Sigmoid colon (tissue), 7 donors: ENCODE data around the gene SIRPB2. TPM values are rescaled to one million over a fixed set of nuclear protein-coding genes. Genes with fewer than 3 reads are reported as not detected.

Experiments
- DNase-seq: peaks from one replicate; pipeline ENCODE4 v3.0.0-alpha.2; 2019
- H3K27ac ChIP-seq, 4 donors: fragments of 200-600 bp; sonication (generic); one replicate each; pipeline ENCODE4 v1.5.1; 2016 to 2019; ENCODE audit warnings: mild to moderate bottlenecking in 1 of 4
- H3K27me3 ChIP-seq, 3 donors: fragments of 200-600 bp; sonication (generic); one replicate each; pipeline ENCODE4 v1.5.1; 2019; ENCODE audit warnings: mild to moderate bottlenecking in 1 of 3
- H3K36me3 ChIP-seq, 4 donors: fragments of 200-600 bp; sonication (generic); one replicate each; pipeline ENCODE4 v1.5.1; 2016 to 2019
- H3K4me1 ChIP-seq, 4 donors: fragments of 200-600 bp; sonication (generic); one replicate each; pipeline ENCODE4 v1.5.1; 2017 to 2019
- H3K4me3 ChIP-seq, 4 donors: fragments of 200-600 bp; sonication (generic); one replicate each; pipeline ENCODE4 v1.5.1; 2017 to 2019; ENCODE audit warnings: mild to moderate bottlenecking in 2 of 4, moderate library complexity in 1 of 4
- H3K9me3 ChIP-seq, 4 donors: fragments of 200-600 bp in 3 of 4; sonication (generic) in 3 of 4; one replicate each; pipeline versions ENCODE4 v1.5.1 to v1.6.1; 2013 to 2019
- EP300 ChIP-seq, 4 donors: sonication (generic); formaldehyde crosslinking; IDR thresholded peaks; one replicate each; pipeline ENCODE4 v1.6.1; 2017; ENCODE audit warnings: antibody characterized with exemption in 4 of 4
- POLR2A ChIP-seq, 2 donors: fragments of 450-650 bp; IDR thresholded peaks; one replicate each; pipeline ENCODE4 v1.6.1; 2016; ENCODE audit warnings: antibody characterized with exemption in 2 of 2, mild to moderate bottlenecking in 2 of 2, moderate library complexity in 2 of 2
- POLR2AphosphoS5 ChIP-seq, 4 donors: sonication (generic); formaldehyde crosslinking; IDR thresholded peaks; one replicate each; pipeline ENCODE4 v1.6.1; 2017; ENCODE audit warnings: antibody characterized with exemption in 4 of 4
- WGBS, 2 donors: extraction: QIAGEN DNeasy Blood & Tissue Kit; methylation state at CpG; one replicate each; pipeline ENCODE4 v1.1.7; 2013; 5-methylcytosine and 5-hydroxymethylcytosine counted together
- intact Hi-C: fragments of 100-400 bp; cut with DNase I; formaldehyde crosslinking; loops from one replicate; pipeline ENCODE4 v1.15.1; 2023
- polyA plus RNA-seq, 3 donors: library from polyadenylated mRNA; stranded (reverse); fragments of 200-250 nt; gene quantifications; one replicate each; pipeline ENCODE4 v1.2.3, GENCODE V29; 2013
- total RNA-seq, 4 donors: library from RNA; depleted of rRNA; stranded (reverse); fragments of >200 nt; gene quantifications; one replicate each; pipeline ENCODE4 v1.1.0, GENCODE V29; 2016
- TF ChIP-seq, protein P1 (sequence below), 4 experiments: fragments of 450-650 bp in 3 of 4; fragments of 200-600 bp in 1 of 4; IDR thresholded peaks; one replicate each; pipeline ENCODE4 v1.5.1; 2016 to 2019; ENCODE audit warnings: antibody characterized with exemption in 4 of 4, mild to moderate bottlenecking in 3 of 4, moderate library complexity in 2 of 4
- donor health status: healthy with polysubstance abuse.
- donor health status: Bipolar disorder and iron deficiency.
- donor health status: healthy.

SIRPB2 gene
- total and polyA plus RNA-seq, 7 donors = 1.2 to 10.2 (median 6.6) TPM

DNA sequence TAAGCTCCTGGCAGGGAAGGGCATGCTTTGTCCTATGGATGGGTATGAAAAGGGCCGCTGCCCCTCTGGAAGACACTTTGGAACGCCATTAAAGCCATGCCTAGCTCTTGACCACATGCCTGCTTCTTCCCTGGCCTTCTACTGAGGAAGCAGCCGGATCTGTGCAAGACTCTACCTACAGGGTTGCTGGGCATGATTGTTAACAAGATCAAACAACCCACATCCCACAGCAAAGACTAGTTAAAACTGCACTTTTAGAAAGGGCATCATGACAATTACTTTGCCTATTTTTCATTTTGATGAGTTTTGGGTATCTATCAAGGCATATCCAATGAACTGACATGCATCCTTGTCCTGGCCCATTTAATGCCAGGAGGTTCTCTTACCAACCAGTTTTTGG, 50.1 kb downstream of the SIRPB2 start:
- Histone ChIP-seq H3K27me3 (no peaks in the 10 kb centered on the region), H3K9me3 (no peaks in the 10 kb centered on the region), H3K36me3 (peaks cover 27 to 65% (median 46%) of the 10 kb centered on the region in 4 donors), H3K4me1 (no peaks in the 10 kb centered on the region), H3K27ac (no peak overlapping the region), H3K4me3 (no peak overlapping the region)
- WGBS, 2 donors = 70 to 82% methylated on average over 3 of the region's 3 CpGs
- TF ChIP-seq POLR2AphosphoS5 (IDR thresholded peaks at IDR 0.05) = no peak
- TF ChIP-seq, protein P1, sequence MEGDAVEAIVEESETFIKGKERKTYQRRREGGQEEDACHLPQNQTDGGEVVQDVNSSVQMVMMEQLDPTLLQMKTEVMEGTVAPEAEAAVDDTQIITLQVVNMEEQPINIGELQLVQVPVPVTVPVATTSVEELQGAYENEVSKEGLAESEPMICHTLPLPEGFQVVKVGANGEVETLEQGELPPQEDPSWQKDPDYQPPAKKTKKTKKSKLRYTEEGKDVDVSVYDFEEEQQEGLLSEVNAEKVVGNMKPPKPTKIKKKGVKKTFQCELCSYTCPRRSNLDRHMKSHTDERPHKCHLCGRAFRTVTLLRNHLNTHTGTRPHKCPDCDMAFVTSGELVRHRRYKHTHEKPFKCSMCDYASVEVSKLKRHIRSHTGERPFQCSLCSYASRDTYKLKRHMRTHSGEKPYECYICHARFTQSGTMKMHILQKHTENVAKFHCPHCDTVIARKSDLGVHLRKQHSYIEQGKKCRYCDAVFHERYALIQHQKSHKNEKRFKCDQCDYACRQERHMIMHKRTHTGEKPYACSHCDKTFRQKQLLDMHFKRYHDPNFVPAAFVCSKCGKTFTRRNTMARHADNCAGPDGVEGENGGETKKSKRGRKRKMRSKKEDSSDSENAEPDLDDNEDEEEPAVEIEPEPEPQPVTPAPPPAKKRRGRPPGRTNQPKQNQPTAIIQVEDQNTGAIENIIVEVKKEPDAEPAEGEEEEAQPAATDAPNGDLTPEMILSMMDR (IDR thresholded peaks at IDR 0.05) = no peak
- no peak for TF ChIP-seq EP300 (IDR thresholded peaks at IDR 0.05)
- no peak for TF ChIP-seq POLR2A (IDR thresholded peaks at IDR 0.05)
- no peak for DNase-seq
- intact Hi-C loops = no loop called here

DNA sequence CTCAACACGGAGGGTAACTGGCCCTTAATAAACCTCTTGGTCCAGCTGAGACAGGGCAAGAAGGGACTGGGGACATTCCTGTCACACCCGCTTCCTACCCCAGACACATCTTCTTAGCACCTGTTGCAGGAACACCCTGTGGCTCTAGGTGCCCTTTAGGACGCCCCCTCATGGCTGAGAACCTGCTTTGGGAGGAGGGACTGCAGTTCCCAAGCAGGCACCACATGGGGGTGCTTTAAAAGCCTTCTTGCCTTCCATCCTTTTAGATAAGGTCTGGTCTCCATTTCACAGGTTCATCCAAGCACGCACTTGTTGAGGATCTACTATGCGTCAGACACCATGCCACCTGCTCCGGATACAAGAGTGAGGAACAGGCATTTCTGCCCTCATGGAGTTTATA, 51.2 kb downstream of the SIRPB2 start:
- Histone ChIP-seq H3K9me3 (no peaks in the 10 kb centered on the region), H3K27ac (no peak overlapping the region), H3K4me3 (no peak overlapping the region), H3K36me3 (peaks cover 16 to 54% (median 35%) of the 10 kb centered on the region in 4 donors), H3K27me3 (no peaks in the 10 kb centered on the region), H3K4me1 (no peaks in the 10 kb centered on the region)
- TF ChIP-seq POLR2A (IDR thresholded peaks at IDR 0.05) (no peak), POLR2AphosphoS5 (IDR thresholded peaks at IDR 0.05) (no peak), EP300 (IDR thresholded peaks at IDR 0.05) (no peak)
- TF ChIP-seq, protein P1 (IDR thresholded peaks at IDR 0.05) = no peak
- WGBS, 2 donors = 81 to 84% methylated on average over 6 of the region's 6 CpGs
- intact Hi-C loops = no loop called here
- DNase-seq = no peak

DNA sequence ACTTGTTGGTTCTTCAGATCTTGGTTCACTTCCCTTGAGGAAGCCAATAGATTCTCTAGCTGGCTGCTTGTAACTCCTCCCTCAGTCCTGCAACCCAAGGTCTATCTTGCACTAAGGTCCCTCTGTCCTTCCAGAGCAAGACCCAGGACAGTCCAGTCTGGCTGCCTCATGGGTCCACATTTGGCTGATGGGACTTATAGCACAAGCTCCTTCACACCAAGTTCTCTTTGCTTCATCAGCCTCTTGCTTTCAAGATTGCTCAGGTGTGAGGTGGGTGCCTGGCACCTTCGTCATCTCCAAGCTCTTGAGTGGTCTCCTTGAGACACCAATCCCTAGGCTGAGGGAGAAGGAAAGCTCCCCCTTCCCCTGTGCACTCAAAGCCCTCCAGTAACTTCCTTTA, 52.9 kb downstream of the SIRPB2 start:
- intact Hi-C loops = no loop called here
- DNase-seq = no peak
- Histone ChIP-seq H3K4me3 (no peak overlapping the region), H3K4me1 (no peaks in the 10 kb centered on the region), H3K27me3 (no peaks in the 10 kb centered on the region), H3K9me3 (no peaks in the 10 kb centered on the region), H3K27ac (no peak overlapping the region), H3K36me3 (peaks cover 0 to 38% (median 19%) of the 10 kb centered on the region in 4 donors)
- 55 to 56% methylated on average over 1 of the region's 1 CpG for WGBS, 2 donors
- TF ChIP-seq POLR2A (IDR thresholded peaks at IDR 0.05) (no peak), POLR2AphosphoS5 (IDR thresholded peaks at IDR 0.05) (no peak), EP300 (IDR thresholded peaks at IDR 0.05) (no peak)
- TF ChIP-seq, protein P1 (IDR thresholded peaks at IDR 0.05) = no peak

DNA sequence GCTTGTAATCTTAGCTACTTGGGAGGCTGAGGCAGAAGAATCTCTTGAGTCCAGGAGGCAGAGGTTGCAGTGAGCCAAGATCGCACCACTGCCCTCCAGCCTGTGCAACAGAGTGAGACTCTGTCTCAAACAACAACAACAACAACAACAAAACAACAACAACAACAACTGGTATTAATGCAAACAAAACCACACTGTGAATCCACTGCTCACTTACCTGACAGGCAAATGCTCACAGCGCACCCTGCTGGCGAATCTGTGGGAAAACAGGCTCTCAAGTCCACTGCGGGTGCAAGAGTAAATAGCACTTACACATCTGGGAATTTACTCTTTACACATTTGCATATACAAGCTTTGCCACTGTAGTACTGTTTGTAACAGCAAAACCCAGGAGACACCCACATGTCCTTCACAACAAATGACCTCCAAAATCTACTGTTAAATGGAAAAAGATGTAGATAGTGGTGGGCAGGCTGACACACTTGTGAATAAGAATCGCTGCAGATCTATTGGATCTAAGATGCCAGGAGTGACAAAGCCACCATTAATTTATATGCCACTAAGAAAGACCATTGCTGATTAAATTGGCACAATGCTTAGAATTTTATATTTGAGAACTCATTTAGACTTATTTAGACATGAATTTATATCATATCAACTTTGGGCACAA, 53.9 kb downstream of the SIRPB2 start:
- peak; percentile 78 for DNase-seq
- 33 to 34% methylated on average over 5 of the region's 5 CpGs for WGBS, 2 donors
- no peak overlapping the region for H3K4me3 ChIP-seq
- no peaks in the 10 kb centered on the region for H3K4me1 ChIP-seq
- H3K27ac ChIP-seq = no peak overlapping the region
- TF ChIP-seq EP300 (IDR thresholded peaks at IDR 0.05) = no peak
- TF ChIP-seq, protein P1 (IDR thresholded peaks at IDR 0.05) = peak; percentile 67 to 87 (median 78)
- intact Hi-C loops = loop anchor here (1.0 kb wide), 1 partner anchor 124 kb away; no protein-coding TSS in a partner anchor
- H3K9me3 ChIP-seq = no peaks in the 10 kb centered on the region
- no peaks in the 10 kb centered on the region for H3K27me3 ChIP-seq
- H3K36me3 ChIP-seq = peaks cover 0 to 28% (median 11%) of the 10 kb centered on the region in 4 donors

DNA sequence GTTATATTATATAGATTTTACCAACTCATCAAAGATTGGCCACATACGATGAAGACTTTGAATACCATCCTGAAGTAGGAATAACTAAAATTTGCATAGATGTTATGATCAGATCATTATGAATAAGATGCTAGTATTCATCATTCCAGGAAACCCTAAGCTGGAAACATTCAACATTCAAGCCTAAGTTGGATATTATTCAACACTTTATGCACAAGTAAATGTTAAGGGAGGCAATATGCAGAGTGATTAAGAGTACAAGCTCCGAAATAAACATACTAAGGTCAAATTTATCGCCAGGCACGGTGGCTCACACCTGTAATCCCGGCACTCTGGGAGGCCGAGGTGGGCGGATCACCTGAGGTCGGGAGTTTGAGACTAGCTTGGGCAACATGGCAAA, 55.0 kb downstream of the SIRPB2 start:
- WGBS, 2 donors = 86 to 92% methylated on average over 8 of the region's 8 CpGs
- no peak for TF ChIP-seq POLR2A (IDR thresholded peaks at IDR 0.05)
- TF ChIP-seq EP300 (IDR thresholded peaks at IDR 0.05) = no peak
- TF ChIP-seq, protein P1 (IDR thresholded peaks at IDR 0.05) = no peak
- no peak for TF ChIP-seq POLR2AphosphoS5 (IDR thresholded peaks at IDR 0.05)
- Histone ChIP-seq H3K9me3 (no peaks in the 10 kb centered on the region), H3K27me3 (no peaks in the 10 kb centered on the region), H3K36me3 (peaks cover 0 to 17% (median 2%) of the 10 kb centered on the region in 4 donors), H3K4me1 (no peaks in the 10 kb centered on the region), H3K27ac (no peak overlapping the region), H3K4me3 (no peak overlapping the region)
- DNase-seq = no peak
- intact Hi-C loops = no loop called here
